Measurements from ENCODE around the gene CRKL. TPM values are rescaled to one million over a fixed set of nuclear protein-coding genes. Genes with fewer than 3 reads are reported as not detected.

The CRKL gene
- total RNA-seq, 1 experiment from 2014 or later, result 87.7 TPM

- Histone ChIP-seq H3K4me3 (replicated peaks in 1 of 2; ENCODE audit: low read depth in 1 of 2, low read length in 2 of 2) (no peak overlapping the region), H3K9ac (ENCODE audit: low read length) (no peak overlapping the region), H3K4me2 (ENCODE audit: low read length) (no peak overlapping the region), H3K27me3 (ENCODE audit: insufficient read depth, low read length) (no peaks in the 10 kb centered on the region), H4K20me1 (ENCODE audit: insufficient read depth) (no peaks in the 10 kb centered on the region), H3K79me2 (ENCODE audit: insufficient read depth, low read length) (peaks cover 6% of the 10 kb centered on the region; the same call in 1 of the 2 replicates), H2AFZ (ENCODE audit: low read depth, low read length, poor library complexity, severe bottlenecking) (no peak overlapping the region), H3K9me3 (ENCODE audit: control insufficient read depth in 1 of 2, insufficient read depth in 1 of 2, low read depth in 1 of 2, low read length in 2 of 2) (no peaks in the 10 kb centered on the region), H3K36me3 (ENCODE audit: control insufficient read depth in 1 of 2, insufficient read depth in 2 of 2, low read length in 2 of 2) (peaks cover 6 to 14% of the 10 kb centered on the region in 2 experiments; a peak in 3 of 4 replicates), H3K27ac (ENCODE audit: low read depth, low read length) (no peak overlapping the region), H3K9me2 (ENCODE audit: insufficient read depth) (no peaks in the 10 kb centered on the region), H3K4me1 (ENCODE audit: control insufficient read depth in 1 of 2, insufficient read depth in 2 of 2, low read length in 2 of 2) (no peaks in the 10 kb centered on the region)
- ATAC-seq, result no peak
- RAD21 ChIA-PET (ENCODE audit: low non-redundant PET in 1 of 2, low total read pairs in 2 of 2, uncharacterized antibody in 2 of 2, unreplicated experiment in 2 of 2), result no interaction called here
- BruUV-seq (replicated peaks), result no TSS peak
- CTCF ChIA-PET, result no interaction called here
- intact Hi-C loops (cut with micrococcal nuclease), result no loop called here
- POLR2A ChIA-PET, result no interaction called here
- no peak for DNase-seq (ENCODE audit: low read depth, low spot score)
- TF ChIP-seq CTCF (IDR thresholded peaks at IDR 0.05 in 2 of 3, conservative IDR thresholded peaks at IDR 0.05 in 1 of 3; ENCODE audit: borderline replicate concordance in 1 of 3, insufficient read depth in 1 of 3, low read depth in 2 of 3, low read length in 2 of 3), result no peak
- no peak for TF ChIP-seq CBX3 (IDR thresholded peaks at IDR 0.05; ENCODE audit: low read depth)
- TF ChIP-seq EGR1 (IDR thresholded peaks at IDR 0.05; ENCODE audit: low read depth), result no peak
Observed at GRCh38 chr22:20994902-20995241, 77.7 kb downstream of the CRKL start.

GRCh38 chr22:20995329-20996030 is 78.3 kb downstream of the CRKL start:
- Histone ChIP-seq H3K79me2 (ENCODE audit: insufficient read depth, low read length) (peaks cover 12% of the 10 kb centered on the region), H3K4me2 (ENCODE audit: low read length) (no peak overlapping the region), H4K20me1 (ENCODE audit: insufficient read depth) (no peaks in the 10 kb centered on the region), H3K4me1 (ENCODE audit: control insufficient read depth in 1 of 2, insufficient read depth in 2 of 2, low read length in 2 of 2) (peaks cover 4 to 5% of the 10 kb centered on the region in 2 experiments; a peak in 3 of 4 replicates), H3K4me3 (replicated peaks in 1 of 2; ENCODE audit: low read depth in 1 of 2, low read length in 2 of 2) (no peak overlapping the region), H3K36me3 (ENCODE audit: control insufficient read depth in 1 of 2, insufficient read depth in 2 of 2, low read length in 2 of 2) (peaks cover 6 to 16% of the 10 kb centered on the region in 2 experiments; a peak in 3 of 4 replicates), H2AFZ (ENCODE audit: low read depth, low read length, poor library complexity, severe bottlenecking) (no peak overlapping the region), H3K9me2 (ENCODE audit: insufficient read depth) (no peaks in the 10 kb centered on the region), H3K9me3 (ENCODE audit: control insufficient read depth in 1 of 2, insufficient read depth in 1 of 2, low read depth in 1 of 2, low read length in 2 of 2) (no peaks in the 10 kb centered on the region), H3K27ac (ENCODE audit: low read depth, low read length) (no peak overlapping the region), H3K9ac (ENCODE audit: low read length) (no peak overlapping the region), H3K27me3 (ENCODE audit: insufficient read depth, low read length) (no peaks in the 10 kb centered on the region)
- ChIA-PET RAD21 (ENCODE audit: low non-redundant PET in 1 of 2, low total read pairs in 2 of 2, uncharacterized antibody in 2 of 2, unreplicated experiment in 2 of 2) (no interaction called here), CTCF (no interaction called here), POLR2A (no interaction called here)
- ATAC-seq (no peak), DNase-seq (ENCODE audit: low read depth, low spot score) (no peak)
- intact Hi-C loops (cut with micrococcal nuclease), result no loop called here
- no TSS peak for BruUV-seq (replicated peaks)
- TF ChIP-seq FOSL1 (IDR thresholded peaks at IDR 0.05; ENCODE audit: low read depth) (no peak), EZH2phosphoT487 (IDR thresholded peaks at IDR 0.05; ENCODE audit: borderline replicate concordance) (no peak), SIN3A (IDR thresholded peaks at IDR 0.05; ENCODE audit: low read depth) (no peak), EZH2 (IDR thresholded peaks at IDR 0.05) (no peak), ZBTB33 (IDR thresholded peaks at IDR 0.05; ENCODE audit: extremely low read depth, insufficient replicate concordance, low read length) (no peak), CBX3 (IDR thresholded peaks at IDR 0.05; ENCODE audit: low read depth) (no peak), POLR2A (IDR thresholded peaks at IDR 0.05; ENCODE audit: borderline replicate concordance, extremely low read depth, insufficient read depth, insufficient read length) (no peak), CTCF (IDR thresholded peaks at IDR 0.05 in 2 of 3, conservative IDR thresholded peaks at IDR 0.05 in 1 of 3; ENCODE audit: borderline replicate concordance in 1 of 3, insufficient read depth in 1 of 3, low read depth in 2 of 3, low read length in 2 of 3) (no peak), SRF (IDR thresholded peaks at IDR 0.05; ENCODE audit: low read depth) (no peak), MAX (IDR thresholded peaks at IDR 0.05) (no peak), ZFX (IDR thresholded peaks at IDR 0.05) (no peak), JUND (IDR thresholded peaks at IDR 0.05) (no peak), ATF3 (IDR thresholded peaks at IDR 0.05) (no peak)

All from HCT116 (cell line).